HepG2 (cell line): ENCODE results near the gene LCN12. TPM values are rescaled to one million over a fixed set of nuclear protein-coding genes. Genes with fewer than 3 reads are reported as not detected.

ENCODE experiments used
- AGO2 ChIP-seq: fragments of 200-400 bp; formaldehyde crosslinking; optimal IDR thresholded peaks from 2 replicates; pipeline ENCODE3; 2017; ENCODE audit warnings: mild to moderate bottlenecking, low read depth, low read length, moderate library complexity
- DNMT1 ChIP-seq: sonication (generic); formaldehyde crosslinking; IDR thresholded peaks from 2 replicates; pipeline ENCODE4 v1.5.1; 2020; ENCODE audit warnings: mild to moderate bottlenecking, missing genetic modification reagents
- GABPA ChIP-seq, 2 experiments: IDR thresholded peaks; 2 replicates each; pipeline ENCODE4 v1.6.1; 2011 to 2016; ENCODE audit warnings: low read depth in 2 of 2, low read length in 1 of 2, missing biosample characterization in 1 of 2, missing genetic modification characterization in 1 of 2
- GPN1 ChIP-seq: sonication (generic); formaldehyde crosslinking; IDR thresholded peaks from 2 replicates; pipeline ENCODE4 v1.5.1; 2020; ENCODE audit warnings: missing genetic modification reagents, borderline replicate concordance
- HDAC6 ChIP-seq: fragments of 200-600 bp; sonication (generic); IDR thresholded peaks from 2 replicates; pipeline ENCODE4 v1.7.0; 2017; ENCODE audit warnings: mild to moderate bottlenecking, antibody characterized with exemption, low read length, low read depth
- HNF4A ChIP-seq: sonication (generic); formaldehyde crosslinking; IDR thresholded peaks from 2 replicates; pipeline ENCODE4 v1.4.0; 2020; ENCODE audit warnings: missing genetic modification reagents
- LCORL ChIP-seq, 2 experiments: fragments of 450-650 bp in 1 of 2; sonication (generic) in 1 of 2; formaldehyde crosslinking in 1 of 2; IDR thresholded peaks; 2 replicates each; pipeline versions ENCODE4 v1.5.0 to v1.6.1; 2017 to 2020; ENCODE audit warnings: antibody characterized with exemption in 1 of 2, missing genetic modification reagents in 1 of 2
- NR2F2 ChIP-seq: IDR thresholded peaks from 2 replicates; pipeline ENCODE4 v1.6.1; 2012; ENCODE audit warnings: low read depth, inconsistent platforms, borderline replicate concordance
- NRL ChIP-seq: sonication (generic); formaldehyde crosslinking; IDR thresholded peaks from 2 replicates; pipeline ENCODE4 v1.5.0; 2020; ENCODE audit warnings: missing genetic modification reagents, mild to moderate bottlenecking, moderate library complexity, borderline replicate concordance
- PCBP2 ChIP-seq: fragments of 200-400 bp; formaldehyde crosslinking; optimal IDR thresholded peaks from 2 replicates; pipeline ENCODE3; 2018; ENCODE audit warnings: low read length, low read depth; ENCODE audit not compliant: poor library complexity, severe bottlenecking
- RBFOX2 ChIP-seq: fragments of 200-400 bp; formaldehyde crosslinking; IDR thresholded peaks from 2 replicates; pipeline ENCODE4 v1.6.1; 2017; ENCODE audit warnings: low read depth, mild to moderate bottlenecking, low read length
- RBM39 ChIP-seq: fragments of 200-400 bp; formaldehyde crosslinking; IDR thresholded peaks from one replicate; pipeline ENCODE4 v1.6.1; 2018; ENCODE audit warnings: antibody characterized with exemption, mild to moderate bottlenecking, low read depth, low read length; ENCODE audit not compliant: poor library complexity, severe bottlenecking
- TEAD3 ChIP-seq: optimal IDR thresholded peaks from 2 replicates; pipeline ENCODE3; 2016; ENCODE audit warnings: borderline replicate concordance
- U2AF1 ChIP-seq: fragments of 200-400 bp; formaldehyde crosslinking; optimal IDR thresholded peaks from 2 replicates; pipeline ENCODE3; 2017; ENCODE audit warnings: mild to moderate bottlenecking, low read depth, low read length
- ZFP1 ChIP-seq: IDR thresholded peaks from 2 replicates; pipeline ENCODE4 v1.6.1; 2016
- ZFP90 ChIP-seq: sonication (generic); formaldehyde crosslinking; IDR thresholded peaks from 2 replicates; pipeline ENCODE4 v1.8.0; 2022; ENCODE audit warnings: missing genetic modification reagents, mild to moderate bottlenecking, inconsistent platforms, borderline replicate concordance
- ZNF720 ChIP-seq: sonication (generic); formaldehyde crosslinking; IDR thresholded peaks from 2 replicates; pipeline ENCODE4 v1.4.0; 2020; ENCODE audit warnings: missing genetic modification reagents
- ZNF724P ChIP-seq: sonication (generic); formaldehyde crosslinking; IDR thresholded peaks from 2 replicates; pipeline ENCODE4 v1.8.0; 2022; ENCODE audit warnings: missing genetic modification reagents, borderline replicate concordance
- ZNF746 ChIP-seq: sonication (generic); formaldehyde crosslinking; IDR thresholded peaks from 2 replicates; pipeline ENCODE4 v1.8.0; 2022; ENCODE audit warnings: mild to moderate bottlenecking, missing genetic modification reagents
- ZNF75D ChIP-seq: sonication (generic); formaldehyde crosslinking; IDR thresholded peaks from 2 replicates; pipeline ENCODE4 v1.8.1; 2023; ENCODE audit warnings: missing genetic modification reagents, mild to moderate bottlenecking, borderline replicate concordance
- polyA plus RNA-seq, 8 experiments: library from polyadenylated mRNA; depleted of rRNA in 3 of 8; stranded (reverse) in 7 of 8; unstranded in 1 of 8; fragments of >200 nt; fragmentation: Illumina TruSeq in 4 of 8; extraction: Trizol in 4 of 8; gene quantifications; 2 replicates each; pipeline versions ENCODE4 v1.2.1 to v1.2.3, GENCODE V29; 2011 to 2016; ENCODE audit warnings: low read depth in 4 of 8, missing spikeins in 1 of 8, mixed read lengths in 1 of 8; ENCODE audit not compliant: insufficient read depth in 1 of 8
- total RNA-seq, 5 experiments: library from RNA; depleted of rRNA; stranded (reverse); fragments of >200 nt; fragmentation: Illumina TruSeq; extraction: Trizol; gene quantifications; 2 replicates each; pipeline ENCODE4 v1.2.3, GENCODE V29; 2016; ENCODE audit warnings: low read depth in 1 of 5
- TF ChIP-seq, protein P1 (sequence below): sonication (generic); formaldehyde crosslinking; IDR thresholded peaks from 2 replicates; pipeline ENCODE4 v1.4.0; 2020; ENCODE audit warnings: missing genetic modification reagents
- TF ChIP-seq, protein P2 (sequence below): sonication (generic); formaldehyde crosslinking; IDR thresholded peaks from 2 replicates; pipeline ENCODE4 v1.9.0; 2022; ENCODE audit warnings: missing genetic modification reagents, mild to moderate bottlenecking, borderline replicate concordance
- TF ChIP-seq, protein P3 (sequence below): sonication (generic); formaldehyde crosslinking; IDR thresholded peaks from 2 replicates; pipeline ENCODE4 v1.5.1; 2020; ENCODE audit warnings: missing genetic modification reagents, mild to moderate bottlenecking, borderline replicate concordance

LCN12 gene
- total and polyA plus RNA-seq, 2 of the 13 experiments (the other 11 are each of a cell fraction or from before 2014, with no cell fraction given): 3.4 to 6.9 TPM

DNA sequence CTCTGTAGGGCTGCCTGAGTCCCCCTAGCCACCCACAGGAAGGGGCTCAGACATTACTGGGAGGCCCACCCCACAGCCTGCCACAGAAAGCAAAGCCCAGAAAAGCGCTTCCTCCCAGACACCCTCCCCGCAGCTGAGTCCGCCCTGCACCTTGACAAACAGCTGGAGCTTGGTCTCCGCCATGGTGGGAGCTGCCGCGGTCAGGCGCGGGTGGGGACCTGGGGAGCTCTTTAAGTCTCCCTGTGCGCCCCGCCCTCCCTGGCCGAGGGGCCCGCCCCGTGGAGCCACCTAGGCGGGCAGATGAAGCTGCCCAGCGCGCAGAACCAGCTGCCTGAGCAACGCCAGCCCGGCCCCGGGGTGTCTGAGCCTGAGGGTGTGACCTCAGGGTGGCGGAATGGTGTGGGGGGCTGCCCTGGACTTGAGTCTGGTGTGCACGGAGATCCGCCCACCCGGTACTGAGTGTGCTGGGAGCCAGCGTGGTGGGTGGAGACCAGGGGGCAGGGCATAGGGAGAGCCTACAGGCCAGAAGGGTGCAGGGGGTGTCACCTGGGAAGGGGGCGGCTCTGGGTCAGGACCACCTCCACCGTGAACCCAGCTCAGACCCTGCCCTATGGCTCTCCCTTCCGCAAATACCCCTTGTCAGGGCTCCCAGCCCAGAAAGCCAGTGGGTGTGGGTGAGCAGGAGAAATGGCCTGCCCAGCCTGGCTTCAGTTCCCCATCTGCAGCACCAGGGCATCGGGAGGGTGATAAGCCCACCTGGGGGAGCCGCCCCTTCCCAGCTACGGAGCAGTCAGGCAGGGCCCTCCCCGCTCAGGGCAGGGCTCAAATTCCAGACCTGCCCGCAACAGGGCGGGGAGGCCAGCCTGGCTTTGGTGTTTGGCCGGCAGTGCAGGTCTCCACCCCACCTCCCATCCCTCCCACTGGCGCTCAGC lies 44.6 kb downstream of the LCN12 start, which contains the start of gene CLIC3 (continued):
- TF ChIP-seq, protein P1, sequence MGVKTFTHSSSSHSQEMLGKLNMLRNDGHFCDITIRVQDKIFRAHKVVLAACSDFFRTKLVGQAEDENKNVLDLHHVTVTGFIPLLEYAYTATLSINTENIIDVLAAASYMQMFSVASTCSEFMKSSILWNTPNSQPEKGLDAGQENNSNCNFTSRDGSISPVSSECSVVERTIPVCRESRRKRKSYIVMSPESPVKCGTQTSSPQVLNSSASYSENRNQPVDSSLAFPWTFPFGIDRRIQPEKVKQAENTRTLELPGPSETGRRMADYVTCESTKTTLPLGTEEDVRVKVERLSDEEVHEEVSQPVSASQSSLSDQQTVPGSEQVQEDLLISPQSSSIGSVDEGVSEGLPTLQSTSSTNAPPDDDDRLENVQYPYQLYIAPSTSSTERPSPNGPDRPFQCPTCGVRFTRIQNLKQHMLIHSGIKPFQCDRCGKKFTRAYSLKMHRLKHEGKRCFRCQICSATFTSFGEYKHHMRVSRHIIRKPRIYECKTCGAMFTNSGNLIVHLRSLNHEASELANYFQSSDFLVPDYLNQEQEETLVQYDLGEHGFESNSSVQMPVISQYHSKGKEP (CRISPR knock-in tag): no peak
- TF ChIP-seq AGO2 (peak; percentile 71), HDAC6 (no peak), ZFP90 (CRISPR knock-in tag) (0 out of 2 replicates have a peak, but pooled peaks have one; percentile 40), ZFP1 (no peak), HNF4A (peak; percentile 46), TEAD3 (CRISPR knock-in tag) (peak; percentile 36), ZNF75D (CRISPR knock-in tag) (no peak), DNMT1 (CRISPR knock-in tag) (no peak), U2AF1 (no peak), RBFOX2 (0 out of 2 replicates have a peak, but pooled peaks have one; percentile 16), NR2F2 (no peak), ZNF720 (CRISPR knock-in tag) (no peak), RBM39 (no peak), ZNF746 (no peak), GPN1 (no peak), LCORL (IDR thresholded peaks at IDR 0.05) (no peak), LCORL (CRISPR knock-in tag; IDR thresholded peaks at IDR 0.05) (peak; percentile 80), ZNF724P (no peak), GABPA (IDR thresholded peaks at IDR 0.05; ENCODE audit: low read depth, low read length) (no peak), GABPA (CRISPR knock-in tag; IDR thresholded peaks at IDR 0.05; ENCODE audit: low read depth) (no peak), PCBP2 (no peak), NRL (peak; percentile 83)
- TF ChIP-seq, protein P2, sequence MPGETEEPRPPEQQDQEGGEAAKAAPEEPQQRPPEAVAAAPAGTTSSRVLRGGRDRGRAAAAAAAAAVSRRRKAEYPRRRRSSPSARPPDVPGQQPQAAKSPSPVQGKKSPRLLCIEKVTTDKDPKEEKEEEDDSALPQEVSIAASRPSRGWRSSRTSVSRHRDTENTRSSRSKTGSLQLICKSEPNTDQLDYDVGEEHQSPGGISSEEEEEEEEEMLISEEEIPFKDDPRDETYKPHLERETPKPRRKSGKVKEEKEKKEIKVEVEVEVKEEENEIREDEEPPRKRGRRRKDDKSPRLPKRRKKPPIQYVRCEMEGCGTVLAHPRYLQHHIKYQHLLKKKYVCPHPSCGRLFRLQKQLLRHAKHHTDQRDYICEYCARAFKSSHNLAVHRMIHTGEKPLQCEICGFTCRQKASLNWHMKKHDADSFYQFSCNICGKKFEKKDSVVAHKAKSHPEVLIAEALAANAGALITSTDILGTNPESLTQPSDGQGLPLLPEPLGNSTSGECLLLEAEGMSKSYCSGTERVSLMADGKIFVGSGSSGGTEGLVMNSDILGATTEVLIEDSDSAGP (CRISPR knock-in tag): peak; percentile 75
- TF ChIP-seq, protein P3, sequence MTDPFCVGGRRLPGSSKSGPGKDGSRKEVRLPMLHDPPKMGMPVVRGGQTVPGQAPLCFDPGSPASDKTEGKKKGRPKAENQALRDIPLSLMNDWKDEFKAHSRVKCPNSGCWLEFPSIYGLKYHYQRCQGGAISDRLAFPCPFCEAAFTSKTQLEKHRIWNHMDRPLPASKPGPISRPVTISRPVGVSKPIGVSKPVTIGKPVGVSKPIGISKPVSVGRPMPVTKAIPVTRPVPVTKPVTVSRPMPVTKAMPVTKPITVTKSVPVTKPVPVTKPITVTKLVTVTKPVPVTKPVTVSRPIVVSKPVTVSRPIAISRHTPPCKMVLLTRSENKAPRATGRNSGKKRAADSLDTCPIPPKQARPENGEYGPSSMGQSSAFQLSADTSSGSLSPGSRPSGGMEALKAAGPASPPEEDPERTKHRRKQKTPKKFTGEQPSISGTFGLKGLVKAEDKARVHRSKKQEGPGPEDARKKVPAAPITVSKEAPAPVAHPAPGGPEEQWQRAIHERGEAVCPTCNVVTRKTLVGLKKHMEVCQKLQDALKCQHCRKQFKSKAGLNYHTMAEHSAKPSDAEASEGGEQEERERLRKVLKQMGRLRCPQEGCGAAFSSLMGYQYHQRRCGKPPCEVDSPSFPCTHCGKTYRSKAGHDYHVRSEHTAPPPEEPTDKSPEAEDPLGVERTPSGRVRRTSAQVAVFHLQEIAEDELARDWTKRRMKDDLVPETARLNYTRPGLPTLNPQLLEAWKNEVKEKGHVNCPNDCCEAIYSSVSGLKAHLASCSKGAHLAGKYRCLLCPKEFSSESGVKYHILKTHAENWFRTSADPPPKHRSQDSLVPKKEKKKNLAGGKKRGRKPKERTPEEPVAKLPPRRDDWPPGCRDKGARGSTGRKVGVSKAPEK (CRISPR knock-in tag): 0 out of 2 replicates have a peak, but pooled peaks have one; percentile 47
